ENCODE measurements around the gene POLR2J2.
"Not testable (repeated sequence)": the region's sequence is repeated elsewhere in the genome, so short reads cannot be mapped to it uniquely, and the experiment has no call there.

POLR2J2 gene

DNA sequence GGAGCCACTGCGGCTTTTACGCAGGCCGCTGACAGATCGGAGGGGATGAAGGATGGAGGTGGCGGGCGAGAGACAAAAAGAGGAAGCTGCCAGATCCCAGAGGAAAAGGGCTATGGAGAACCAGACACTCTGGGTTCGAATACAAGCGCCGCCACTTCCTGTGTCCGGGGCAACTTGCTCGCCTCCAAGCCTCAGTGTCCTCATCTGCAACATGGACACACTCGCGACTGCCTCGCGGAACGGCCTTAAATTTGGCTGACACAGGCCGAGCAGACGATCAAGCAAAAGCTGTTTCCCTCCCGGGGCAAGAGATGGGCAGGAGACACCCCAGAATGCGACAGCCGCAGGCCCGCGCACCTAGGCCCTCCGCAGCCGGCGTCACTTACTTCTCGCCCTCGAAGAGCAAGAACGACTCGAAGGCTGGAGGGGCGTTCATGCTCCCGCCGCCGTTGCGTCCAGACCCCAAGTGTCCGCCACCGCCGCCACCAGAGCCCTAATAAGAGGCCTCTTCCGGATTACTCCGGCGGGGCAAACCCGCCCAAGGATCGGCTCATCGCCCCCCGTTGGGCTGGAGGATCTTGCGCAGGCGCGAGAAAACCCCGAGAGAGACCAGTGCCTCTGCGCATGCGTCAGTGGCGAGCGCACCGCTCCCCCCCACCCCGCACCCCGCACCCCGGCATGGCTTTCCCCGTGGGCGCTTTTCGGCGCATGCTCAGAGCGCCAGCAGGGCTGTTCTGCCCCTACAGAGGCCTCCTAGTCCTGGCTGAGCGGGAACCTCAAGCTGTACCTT lies at the start of gene POLR2J2:
POLR2J2 (minus strand) TSS at position 498 of the 790 bp plus-strand sequence; CDS start at position 436, 62 bp downstream.
- not testable (repeated sequence) for DNase-seq (ENCODE audit: low read depth)

GRCh38 chr7:102718491-102718890 lies 47.0 kb upstream of the POLR2J2 start:
- DNase-seq (ENCODE audit: low read depth) = not testable (repeated sequence)

DNA sequence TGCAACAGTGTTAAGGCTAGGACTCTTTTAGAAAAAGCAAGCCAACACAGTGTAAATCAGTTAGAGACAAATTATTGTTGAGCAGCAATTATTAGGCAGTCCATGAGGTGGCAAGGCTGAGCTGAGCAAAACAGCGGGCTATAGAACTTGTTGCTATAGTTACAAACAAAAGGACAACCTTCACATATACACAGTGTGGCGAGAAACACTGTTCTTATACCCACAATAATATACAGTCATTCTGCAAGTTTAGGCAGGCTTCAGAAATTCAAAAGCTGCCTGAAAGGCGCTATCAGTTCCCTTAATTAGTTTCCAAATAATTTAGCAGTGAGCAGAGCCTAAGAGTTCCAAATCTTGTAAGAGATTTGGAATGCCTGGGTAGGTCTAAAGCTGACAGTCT lies 44.3 kb upstream of the POLR2J2 start:
- DNase-seq (ENCODE audit: low read depth) = not testable (repeated sequence)

GRCh38 chr7:102714774-102715522 lies 43.5 kb upstream of the POLR2J2 start:
- not testable (repeated sequence) for DNase-seq (ENCODE audit: low read depth)

DNA sequence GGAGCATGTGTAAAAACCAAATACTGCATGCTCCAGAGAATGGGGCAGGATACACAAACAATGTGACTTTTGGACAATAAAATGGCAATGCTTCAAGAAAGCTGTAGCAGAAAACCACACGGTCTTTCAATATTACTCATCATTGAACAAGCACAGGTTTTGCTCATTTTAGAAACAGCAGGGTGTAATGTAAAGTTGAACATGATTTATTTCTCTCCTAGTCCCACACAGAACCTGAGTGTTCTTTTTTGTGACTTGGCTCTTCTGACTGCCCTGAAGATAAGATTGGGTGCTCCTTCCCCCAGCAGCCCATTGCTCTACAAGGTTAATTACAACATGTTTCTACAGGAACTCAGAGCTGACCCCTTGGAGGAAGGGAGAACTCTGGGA lies 42.2 kb upstream of the POLR2J2 start:
- DNase-seq (ENCODE audit: low read depth) = not testable (repeated sequence)

DNA sequence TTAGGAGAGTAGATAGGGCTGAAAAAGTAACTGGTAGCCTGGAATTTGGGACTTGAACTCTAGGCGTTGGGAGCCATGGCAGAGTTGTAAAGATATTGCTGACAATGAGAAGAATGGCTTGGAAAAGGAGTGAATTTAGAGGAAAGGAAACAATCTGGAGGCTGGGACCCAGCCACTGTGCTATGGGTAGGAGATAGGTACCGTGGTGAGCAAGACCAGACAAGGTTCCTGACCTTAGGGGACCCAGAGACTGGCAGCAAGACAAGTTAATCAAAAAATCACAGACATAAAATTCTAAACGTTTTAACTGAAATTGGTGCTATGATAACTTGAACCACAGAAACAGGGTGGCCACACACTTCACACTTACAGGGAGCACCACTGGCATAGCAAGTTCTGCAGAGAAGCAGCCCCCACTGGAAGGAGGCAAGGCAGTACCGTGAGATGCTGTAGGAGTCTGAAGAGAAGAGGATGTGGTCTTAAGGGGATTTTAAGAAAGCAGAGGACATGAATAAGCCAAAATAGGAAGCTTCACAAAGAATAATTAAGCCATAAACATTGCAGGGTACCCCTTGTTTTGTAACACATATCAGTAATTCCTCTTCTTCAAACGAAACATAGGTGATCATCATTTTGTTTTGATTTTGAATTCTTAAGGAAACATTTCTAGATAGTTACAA lies 41.7 kb upstream of the POLR2J2 start:
- not testable (repeated sequence) for DNase-seq (ENCODE audit: low read depth)

DNA sequence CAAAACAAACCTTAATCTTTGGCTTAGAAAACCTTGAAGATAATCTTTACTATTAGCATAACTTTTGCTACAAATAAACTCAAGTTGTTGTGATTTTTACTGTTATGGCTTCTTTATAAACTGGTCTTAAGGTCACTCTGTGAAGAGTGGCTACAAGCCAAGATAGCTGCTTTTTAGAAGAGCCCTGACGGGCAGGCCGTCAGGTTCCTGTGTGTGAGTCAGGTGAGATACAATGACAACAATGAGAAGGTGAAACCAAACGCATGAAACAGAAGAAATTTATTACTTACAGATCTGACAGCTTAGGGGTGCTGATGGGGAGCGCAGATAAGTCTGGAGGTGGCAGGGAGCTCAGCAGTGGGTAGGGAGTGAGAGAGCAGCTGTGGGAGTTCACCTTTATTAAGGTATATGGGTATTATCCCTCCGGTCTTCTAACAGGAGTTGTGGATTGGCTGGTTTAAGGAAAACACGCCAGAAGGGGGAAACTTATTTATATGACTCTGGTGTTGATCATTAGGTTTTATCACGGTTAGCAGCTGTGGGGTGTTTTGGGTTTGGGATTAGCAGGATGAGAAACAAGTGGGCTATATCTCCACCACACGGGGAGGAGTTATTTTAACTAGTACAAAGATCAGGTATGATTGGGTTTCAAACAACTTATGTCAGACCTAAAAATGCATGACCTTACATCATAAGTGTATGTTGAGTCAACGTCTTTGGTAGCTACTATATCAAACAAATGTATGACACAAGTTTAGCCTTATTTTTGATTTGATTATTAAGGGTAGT lies 27.7 kb upstream of the POLR2J2 start:
- DNase-seq (ENCODE audit: low read depth) = not testable (repeated sequence)

- not testable (repeated sequence) for DNase-seq (ENCODE audit: low read depth)
Observed at GRCh38 chr7:102697642-102698512, 26.4 kb upstream of the POLR2J2 start.

DNA sequence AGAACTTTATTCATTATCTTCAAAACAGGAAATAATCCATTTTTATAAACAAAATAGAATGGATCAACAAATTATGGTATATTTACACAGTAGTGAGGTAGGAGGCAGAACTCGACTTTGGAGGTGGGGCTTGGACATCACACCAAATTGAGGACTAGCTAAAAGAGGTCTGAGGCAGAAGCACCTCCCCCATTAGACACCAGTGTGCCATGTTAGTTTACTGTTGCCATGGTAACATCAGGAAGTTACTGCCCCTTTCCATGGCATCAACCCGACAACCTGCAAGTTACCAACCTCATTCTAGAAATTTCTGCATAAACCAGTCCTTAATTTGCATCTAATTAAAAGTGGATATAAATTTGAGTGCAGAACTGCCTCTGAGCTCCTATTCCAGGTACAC lies 24.5 kb upstream of the POLR2J2 start:
- not testable (repeated sequence) for DNase-seq (ENCODE audit: low read depth)

GRCh38 chr7:102695033-102695552 lies 23.6 kb upstream of the POLR2J2 start:
- DNase-seq (ENCODE audit: low read depth) = not testable (repeated sequence)

GRCh38 chr7:102694008-102694407 lies 22.5 kb upstream of the POLR2J2 start:
- not testable (repeated sequence) for DNase-seq (ENCODE audit: low read depth)

DNA sequence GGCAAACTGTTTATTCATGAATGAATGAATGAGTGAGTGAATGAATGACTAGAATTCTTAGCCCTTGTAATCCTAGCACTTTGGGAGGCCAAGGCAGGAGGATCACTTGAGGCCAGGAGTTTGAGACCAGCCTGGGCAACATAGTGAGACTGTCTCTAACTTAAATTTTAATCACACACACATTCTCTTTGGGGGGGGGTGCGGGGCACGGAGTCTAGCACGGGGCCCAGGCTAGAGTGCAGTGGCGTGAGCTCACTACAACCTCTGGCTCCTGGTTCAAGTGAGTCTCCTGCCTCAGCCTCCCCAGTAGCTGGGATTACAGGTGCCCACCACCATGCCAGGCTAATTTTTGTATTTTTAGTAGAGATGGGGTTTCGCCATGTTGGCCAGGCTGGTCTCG lies 19.1 kb upstream of the POLR2J2 start:
- not testable (repeated sequence) for DNase-seq (ENCODE audit: low read depth)

DNA sequence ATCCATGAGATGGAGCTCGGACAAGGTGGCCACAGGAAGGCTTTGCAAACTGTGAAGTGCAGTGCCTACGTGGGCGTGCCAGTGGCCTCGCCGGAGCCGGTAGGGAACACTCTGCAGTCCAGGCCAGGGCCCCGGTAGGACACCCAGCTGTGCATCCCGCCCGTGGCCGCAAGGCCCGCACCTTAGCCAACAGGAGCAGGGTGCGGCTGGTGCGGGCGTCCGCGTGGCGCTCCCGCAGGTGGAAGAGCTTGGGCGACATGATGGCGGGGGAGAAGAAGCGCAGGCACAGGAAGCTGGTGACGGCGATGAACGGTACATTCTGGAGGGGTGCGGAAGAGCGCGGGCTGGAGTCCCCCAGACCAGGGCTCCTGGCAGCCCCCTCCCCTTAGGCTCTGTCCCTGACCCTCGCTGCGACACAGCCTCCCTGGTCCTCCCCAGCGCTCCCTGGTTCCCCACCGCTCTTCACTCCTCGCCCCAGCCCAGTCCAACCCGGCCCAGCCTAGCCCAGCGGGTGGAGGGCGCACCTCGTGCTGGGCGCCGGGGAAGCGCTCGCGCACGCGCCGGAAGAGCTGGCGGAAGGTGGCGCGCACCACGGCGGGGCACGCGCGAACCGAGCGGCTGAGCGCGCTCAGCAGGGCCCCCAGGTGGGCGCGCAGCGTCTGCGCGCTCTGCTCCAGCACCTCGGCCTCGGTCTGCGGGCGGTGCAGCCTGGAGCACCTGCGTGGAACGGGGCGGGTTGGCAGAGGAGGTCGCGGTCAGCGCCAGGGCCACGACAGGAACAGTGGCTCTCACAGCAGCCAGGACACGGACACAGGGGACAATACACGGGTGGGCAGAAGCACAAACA lies 18.2 kb upstream of the POLR2J2 start:
- not testable (repeated sequence) for DNase-seq (ENCODE audit: low read depth)

- DNase-seq (ENCODE audit: low read depth) = not testable (repeated sequence)
Observed at GRCh38 chr7:102688299-102689036, 17.0 kb upstream of the POLR2J2 start.

- not testable (repeated sequence) for DNase-seq (ENCODE audit: low read depth)
Observed at GRCh38 chr7:102682560-102682959, 11.1 kb upstream of the POLR2J2 start.

DNA sequence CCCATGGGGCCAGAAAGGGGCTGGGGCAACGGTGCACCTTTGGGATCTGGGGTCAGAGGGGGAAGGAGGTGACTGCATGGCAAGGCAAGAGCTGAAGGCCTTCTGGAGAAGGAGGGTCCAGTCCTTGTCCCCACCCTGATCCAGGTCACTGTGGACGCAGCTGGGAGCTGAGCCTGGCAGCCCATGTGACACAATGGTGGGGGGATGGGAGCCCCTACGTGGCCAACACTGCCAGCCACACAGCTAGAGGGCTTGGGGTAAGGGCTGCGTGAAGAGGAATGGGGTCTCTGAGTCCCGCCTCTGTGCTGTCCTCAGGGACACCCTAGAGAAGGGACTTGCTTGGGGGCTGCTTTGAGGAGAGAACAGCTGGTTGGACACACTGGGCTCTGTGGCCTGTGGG lies 9.3 kb upstream of the POLR2J2 start:
- DNase-seq (ENCODE audit: low read depth) = not testable (repeated sequence)

DNA sequence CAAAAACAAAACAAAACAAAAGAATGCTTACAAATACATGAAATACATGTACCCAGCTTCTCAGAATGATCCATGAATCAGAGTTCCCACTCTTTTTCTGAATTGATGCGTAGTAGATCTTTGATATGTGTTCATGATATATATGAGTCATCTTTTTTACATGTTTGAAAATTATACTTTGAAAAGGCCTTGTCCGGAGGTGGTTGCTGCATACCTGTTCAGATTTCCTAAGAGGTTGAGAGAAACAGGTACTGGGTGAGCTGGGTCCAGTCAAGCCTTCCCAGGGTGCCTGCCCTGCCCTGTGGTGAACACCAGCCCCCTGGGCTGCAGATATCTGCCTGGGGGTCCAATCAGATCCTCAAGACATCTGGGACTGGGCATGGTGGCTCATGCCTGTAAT lies 4.1 kb upstream of the POLR2J2 start:
- DNase-seq (ENCODE audit: low read depth) = not testable (repeated sequence)

GRCh38 chr7:102673447-102674067 lies 2.1 kb upstream of the POLR2J2 start:
- not testable (repeated sequence) for DNase-seq (ENCODE audit: low read depth)
